Stomach (tissue), 9 donors: ENCODE measurements around the gene DUSP19. TPM values are rescaled to one million over a fixed set of nuclear protein-coding genes. Genes with fewer than 3 reads are reported as not detected.

Experiments
- DNase-seq, 2 donors: peaks; one replicate each; pipeline versions ENCODE4 v3.0.0 to v3.0.0-alpha.2; 2013 to 2019
- H3K27ac ChIP-seq, 5 donors: fragments of 200-600 bp in 4 of 5; sonication (generic) in 4 of 5; one replicate each; pipeline ENCODE4 v1.5.1; 2013 to 2019; ENCODE audit warnings: mild to moderate bottlenecking in 1 of 5, moderate library complexity in 1 of 5
- H3K27me3 ChIP-seq, 3 donors: fragments of 200-600 bp; sonication (generic); one replicate each; pipeline ENCODE4 v1.5.1; 2017 to 2019; ENCODE audit warnings: mixed run types in 1 of 3
- H3K36me3 ChIP-seq, 4 donors: fragments of 200-600 bp; sonication (generic); 1 replicate in 3 of 4; 2 replicates in 1 of 4; pipeline ENCODE4 v1.5.1; 2016 to 2019
- H3K4me1 ChIP-seq, 4 donors: fragments of 200-600 bp; sonication (generic); one replicate each; pipeline ENCODE4 v1.5.1; 2016 to 2019
- H3K4me3 ChIP-seq, 4 donors: fragments of 200-600 bp; sonication (generic) in 3 of 4; one replicate each; pipeline ENCODE4 v1.5.1; 2016 to 2019; ENCODE audit warnings: mild to moderate bottlenecking in 1 of 4
- H3K9me3 ChIP-seq, 4 donors: fragments of 200-600 bp; sonication (generic); one replicate each; pipeline ENCODE4 v1.5.1; 2016 to 2019
- CTCF ChIP-seq, 7 experiments: fragments of 450-650 bp in 4 of 7; fragments of 200-600 bp in 3 of 7; sonication (generic) in 3 of 7; IDR thresholded peaks; one replicate each; pipeline ENCODE4 v1.5.1; 2016 to 2019; ENCODE audit warnings: antibody characterized with exemption in 7 of 7, control low read depth in 2 of 7, mild to moderate bottlenecking in 1 of 7
- EP300 ChIP-seq: sonication (generic); formaldehyde crosslinking; IDR thresholded peaks from one replicate; pipeline ENCODE4 v1.6.1; 2017; ENCODE audit warnings: antibody characterized with exemption
- POLR2A ChIP-seq, 4 donors: fragments of 450-650 bp; IDR thresholded peaks; one replicate each; pipeline ENCODE4 v1.6.1; 2016; ENCODE audit warnings: antibody characterized with exemption in 4 of 4, control low read depth in 2 of 4, mild to moderate bottlenecking in 1 of 4, moderate library complexity in 1 of 4
- POLR2AphosphoS5 ChIP-seq, 3 donors: sonication (generic); formaldehyde crosslinking; IDR thresholded peaks; one replicate each; pipeline ENCODE4 v1.6.1; 2016; ENCODE audit warnings: antibody characterized with exemption in 3 of 3
- WGBS, 5 donors: extraction: QIAGEN DNeasy Blood & Tissue Kit in 3 of 5; methylation state at CpG; one replicate each; pipeline versions ENCODE4 v1.1.5 to v1.1.7; 2013 to 2018; 5-methylcytosine and 5-hydroxymethylcytosine counted together
- intact Hi-C: fragments of 100-400 bp; cut with DNase I; formaldehyde crosslinking; loops from one replicate; pipeline ENCODE4 v1.15.1; 2023; ENCODE audit warnings: low total_unique reads
- polyA plus RNA-seq, 3 donors: library from polyadenylated mRNA; stranded (reverse); fragments of 200-250 nt; gene quantifications; one replicate each; pipeline ENCODE4 v1.2.3, GENCODE V29; 2013
- total RNA-seq, 5 donors: library from RNA; depleted of rRNA; stranded (reverse); fragments of >200 nt; gene quantifications; one replicate each; pipeline versions ENCODE4 v1.1.0 to v1.2.3, GENCODE V29; 2014 to 2016
- donor health status: healthy with polysubstance abuse.
- donor health status: Bipolar disorder and iron deficiency.
- donor health status: healthy.

Gene DUSP19
- total and polyA plus RNA-seq, 8 donors = 1.1 to 19.6 (median 4.3) TPM; not detected in 1

- Histone ChIP-seq H3K4me3 (no peak overlapping the region), H3K36me3 (no peaks in the 10 kb centered on the region), H3K27ac (peak overlapping the region in 2 of 5 donors; percentile 5 to 29), H3K9me3 (no peaks in the 10 kb centered on the region), H3K4me1 (peaks cover 22 to 83% (median 57%) of the 10 kb centered on the region in 4 donors), H3K27me3 (peaks cover 0 to 12% (median 3%) of the 10 kb centered on the region in 3 donors)
- DNase-seq = no peak
- WGBS, 5 donors = 53 to 68% (median 62%) methylated on average over 1 of the region's 1 CpG
- TF ChIP-seq POLR2A (IDR thresholded peaks at IDR 0.05) (no peak), POLR2AphosphoS5 (IDR thresholded peaks at IDR 0.05) (no peak), CTCF (IDR thresholded peaks at IDR 0.05) (no peak), EP300 (no peak)
- intact Hi-C loops = no loop called here
Observed at GRCh38 chr2:183033951-183034350, 44.6 kb upstream of the DUSP19 start.

GRCh38 chr2:183034806-183035205, 43.7 kb upstream of the DUSP19 start:
- Histone ChIP-seq H3K4me1 (peaks cover 25 to 82% (median 56%) of the 10 kb centered on the region in 4 donors), H3K27ac (peak overlapping the region in 2 of 5 donors; percentile 5 to 99), H3K27me3 (peaks cover 0 to 12% (median 3%) of the 10 kb centered on the region in 3 donors), H3K4me3 (peak overlapping the region in 1 of 4 donors; percentile 65), H3K36me3 (no peaks in the 10 kb centered on the region), H3K9me3 (no peaks in the 10 kb centered on the region)
- intact Hi-C loops = no loop called here
- 92 to 98% (median 96%) methylated on average over 1 of the region's 1 CpG for WGBS, 5 donors
- no peak for DNase-seq
- no peak for TF ChIP-seq POLR2AphosphoS5 (IDR thresholded peaks at IDR 0.05)
- no peak for TF ChIP-seq POLR2A (IDR thresholded peaks at IDR 0.05)
- TF ChIP-seq EP300 = no peak
- no peak for TF ChIP-seq CTCF (IDR thresholded peaks at IDR 0.05)

GRCh38 chr2:183035298-183035953, 43.1 kb upstream of the DUSP19 start:
- Histone ChIP-seq H3K27ac (peak overlapping the region in 4 of 5 donors; percentile 97 to 99 (median 98)), H3K4me1 (peaks cover 25 to 76% (median 53%) of the 10 kb centered on the region in 4 donors), H3K9me3 (no peaks in the 10 kb centered on the region), H3K4me3 (peak overlapping the region; percentile 65 to 89 (median 80)), H3K36me3 (no peaks in the 10 kb centered on the region), H3K27me3 (peaks cover 0 to 12% (median 3%) of the 10 kb centered on the region in 3 donors)
- 46 to 51% (median 47%) methylated on average over 2 of the region's 2 CpGs for WGBS, 5 donors
- no peak for DNase-seq
- no peak for TF ChIP-seq POLR2A (IDR thresholded peaks at IDR 0.05)
- TF ChIP-seq CTCF (IDR thresholded peaks at IDR 0.05) = no peak
- TF ChIP-seq POLR2AphosphoS5 (IDR thresholded peaks at IDR 0.05) = no peak
- intact Hi-C loops = no loop called here

GRCh38 chr2:183035954-183036669, 42.4 kb upstream of the DUSP19 start:
- peaks cover 0 to 12% (median 3%) of the 10 kb centered on the region in 3 donors for H3K27me3 ChIP-seq
- H3K9me3 ChIP-seq = no peaks in the 10 kb centered on the region
- peak overlapping the region in 4 of 5 donors; percentile 97 to 99 (median 98) for H3K27ac ChIP-seq
- 18 to 22% (median 18%) methylated on average over 2 of the region's 2 CpGs for WGBS, 5 donors
- H3K4me1 ChIP-seq = peaks cover 25 to 69% (median 49%) of the 10 kb centered on the region in 4 donors
- TF ChIP-seq POLR2AphosphoS5 (IDR thresholded peaks at IDR 0.05) (no peak), POLR2A (IDR thresholded peaks at IDR 0.05) (no peak), EP300 (no peak), CTCF (IDR thresholded peaks at IDR 0.05) (no peak)
- intact Hi-C loops = no loop called here
- H3K4me3 ChIP-seq = peak overlapping the region; percentile 65 to 89 (median 80)
- DNase-seq = no peak
- no peaks in the 10 kb centered on the region for H3K36me3 ChIP-seq
